ENCODE data around the gene HSP90B1. TPM values are rescaled to one million over a fixed set of nuclear protein-coding genes. Genes with fewer than 3 reads are reported as not detected.

HSP90B1 gene
- total RNA-seq, 8 experiments from 2014 or later = 232 to 997 (median 542) TPM

GRCh38 chr12:103964805-103965204, 34.6 kb downstream of the HSP90B1 start:
- peak overlapping the region; percentile 97 to 98 for H3K27ac ChIP-seq
- H3K4me3 ChIP-seq = peak overlapping the region; percentile 57 to 91 (median 70)
- in situ Hi-C loops (cut with MboI; ENCODE audit: low pct_unique_long_range_greater_than_20kb in 2 of 9, low sequenced_read_pairs in 9 of 9, unreplicated experiment in 9 of 9) = loop anchor here in 1 of 9 experiments (25.0 kb wide), 1 partner anchor 147 kb away; no protein-coding TSS in a partner anchor
- peaks cover 21 to 29% of the 10 kb centered on the region in 2 donors for H3K4me1 ChIP-seq (replicated peaks in 1 of 2)
- no peak for ATAC-seq (replicated peaks in 6 of 8)
- 0 to 21% (median 0%) methylated on average over 1 to 3 of the region's 3 CpGs for WGBS, 10 experiments

- WGBS, 10 experiments = 0 to 3% (median 1%) methylated on average over 2 to 9 of the region's 11 CpGs; no CpG with 5 or more reads in 4 of the 10 experiments
- Histone ChIP-seq H3K27ac (peak overlapping the region; percentile 97 to 98), H3K4me1 (replicated peaks in 1 of 2) (peaks cover 21 to 29% of the 10 kb centered on the region in 2 donors), H3K4me3 (peak overlapping the region; percentile 57 to 91 (median 70))
- no peak for ATAC-seq (replicated peaks in 6 of 8)
- in situ Hi-C loops (cut with MboI; ENCODE audit: low pct_unique_long_range_greater_than_20kb in 2 of 9, low sequenced_read_pairs in 9 of 9, unreplicated experiment in 9 of 9) = loop anchor here in 1 of 9 experiments (25.0 kb wide), 1 partner anchor 147 kb away; no protein-coding TSS in a partner anchor
Observed at GRCh38 chr12:103965255-103965589, 35.0 kb downstream of the HSP90B1 start.

- peak; percentile 85 to 95 (median 93) for ATAC-seq (replicated peaks in 6 of 8)
- in situ Hi-C loops (cut with MboI; ENCODE audit: low pct_unique_long_range_greater_than_20kb in 2 of 9, low sequenced_read_pairs in 9 of 9, unreplicated experiment in 9 of 9) = loop anchor here in 1 of 9 experiments (25.0 kb wide), 1 partner anchor 146 kb away; no protein-coding TSS in a partner anchor
- peaks cover 21 to 29% of the 10 kb centered on the region in 2 donors for H3K4me1 ChIP-seq (replicated peaks in 1 of 2)
- WGBS, 10 experiments = 0 to 12% (median 0%) methylated on average over 1 to 39 of the region's 64 CpGs
- H3K4me3 ChIP-seq = peak within 1 kb of the TSS; percentile 57 to 91 (median 70)
- peak within 1 kb of the TSS; percentile 97 to 98 for H3K27ac ChIP-seq
Observed at GRCh38 chr12:103965590-103966504, 35.6 kb downstream of the HSP90B1 start, which contains the start of gene TDG. Gene TDG (plus strand): TSS chr12:103965872. CDS start chr12:103966038, 166 bp downstream.

- Histone ChIP-seq H3K27ac (peak overlapping the region; percentile 97 to 98), H3K4me1 (replicated peaks in 1 of 2) (peaks cover 21 to 29% of the 10 kb centered on the region in 2 donors), H3K4me3 (peak overlapping the region; percentile 57 to 91 (median 70))
- 0 to 40% (median 0%) methylated on average over 1 of the region's 1 CpG; no CpG with 5 or more reads in 3 of the 10 experiments for WGBS, 10 experiments
- ATAC-seq (replicated peaks in 6 of 8) = no peak
- in situ Hi-C loops (cut with MboI; ENCODE audit: low pct_unique_long_range_greater_than_20kb in 2 of 9, low sequenced_read_pairs in 9 of 9, unreplicated experiment in 9 of 9) = loop anchor here in 1 of 9 experiments (25.0 kb wide), 1 partner anchor 146 kb away; no protein-coding TSS in a partner anchor
Observed at GRCh38 chr12:103966736-103967135, 36.5 kb downstream of the HSP90B1 start.

- WGBS, 10 experiments = 0 to 100% (median 53%) methylated on average over 1 to 2 of the region's 2 CpGs; no CpG with 5 or more reads in 4 of the 10 experiments
- in situ Hi-C loops (cut with MboI; ENCODE audit: low pct_unique_long_range_greater_than_20kb in 2 of 9, low sequenced_read_pairs in 9 of 9, unreplicated experiment in 9 of 9) = loop anchor here in 1 of 9 experiments (25.0 kb wide), 1 partner anchor 143 kb away; no protein-coding TSS in a partner anchor
- ATAC-seq (replicated peaks in 6 of 8) = no peak
- Histone ChIP-seq H3K4me3 (no peak overlapping the region), H3K27ac (no peak overlapping the region), H3K4me1 (replicated peaks in 1 of 2) (peaks cover 8 to 14% of the 10 kb centered on the region in 2 donors)
Observed at GRCh38 chr12:103969391-103969790, 39.2 kb downstream of the HSP90B1 start.

GRCh38 chr12:103973909-103974308, 43.7 kb downstream of the HSP90B1 start:
- in situ Hi-C loops (cut with MboI; ENCODE audit: low pct_unique_long_range_greater_than_20kb in 2 of 9, low sequenced_read_pairs in 9 of 9, unreplicated experiment in 9 of 9) = loop anchor here in 1 of 9 experiments (25.0 kb wide), 1 partner anchor 138 kb away; no protein-coding TSS in a partner anchor
- WGBS, 10 experiments = 67 to 100% (median 100%) methylated on average over 1 to 2 of the region's 2 CpGs; no CpG with 5 or more reads in 1 of the 10 experiments

GRCh38 chr12:103975368-103975767, 45.2 kb downstream of the HSP90B1 start:
- H3K27ac ChIP-seq = no peak overlapping the region
- no peak for ATAC-seq (replicated peaks in 6 of 8)
- H3K4me3 ChIP-seq = no peak overlapping the region
- 90 to 100% (median 100%) methylated on average over 1 to 2 of the region's 2 CpGs; no CpG with 5 or more reads in 2 of the 10 experiments for WGBS, 10 experiments
- no peaks in the 10 kb centered on the region for H3K4me1 ChIP-seq (replicated peaks in 1 of 2)
- in situ Hi-C loops (cut with MboI; ENCODE audit: low pct_unique_long_range_greater_than_20kb in 2 of 9, low sequenced_read_pairs in 9 of 9, unreplicated experiment in 9 of 9) = loop anchor here in 1 of 9 experiments (25.0 kb wide), 1 partner anchor 112 kb away; no protein-coding TSS in a partner anchor

More at GRCh38 chr12:103973909-103974308, 43.7 kb downstream of the HSP90B1 start:
- Histone ChIP-seq H3K4me1 (replicated peaks in 1 of 2) (no peaks in the 10 kb centered on the region), H3K27ac (no peak overlapping the region), H3K4me3 (no peak overlapping the region)
- ATAC-seq (replicated peaks in 6 of 8) = no peak

- in situ Hi-C loops (cut with MboI; ENCODE audit: low pct_unique_long_range_greater_than_20kb in 2 of 9, low sequenced_read_pairs in 9 of 9, unreplicated experiment in 9 of 9) = loop anchor here in 1 of 9 experiments (25.0 kb wide), 1 partner anchor 109 kb away; no protein-coding TSS in a partner anchor
- Histone ChIP-seq H3K4me1 (replicated peaks in 1 of 2) (no peaks in the 10 kb centered on the region), H3K27ac (no peak overlapping the region), H3K4me3 (no peak overlapping the region)
- 80 to 100% (median 94%) methylated on average over 1 to 4 of the region's 4 CpGs; no CpG with 5 or more reads in 2 of the 10 experiments for WGBS, 10 experiments
- no peak for ATAC-seq (replicated peaks in 6 of 8)
Observed at GRCh38 chr12:103978384-103978982, 48.3 kb downstream of the HSP90B1 start.

GRCh38 chr12:103986829-103987228, 56.6 kb downstream of the HSP90B1 start:
- no peak overlapping the region for H3K27ac ChIP-seq
- in situ Hi-C loops (cut with MboI; ENCODE audit: low pct_unique_long_range_greater_than_20kb in 2 of 9, low sequenced_read_pairs in 9 of 9, unreplicated experiment in 9 of 9) = loop anchor here in 1 of 9 experiments (25.0 kb wide), 1 partner anchor 100 kb away; no protein-coding TSS in a partner anchor
- WGBS, 10 experiments = 50 to 100% (median 90%) methylated on average over 1 to 2 of the region's 2 CpGs; no CpG with 5 or more reads in 5 of the 10 experiments
- peaks cover 0 to 9% of the 10 kb centered on the region in 2 donors for H3K4me1 ChIP-seq (replicated peaks in 1 of 2)
- ATAC-seq (replicated peaks in 6 of 8) = peak in 2 of 8 experiments; percentile 36 to 66
- H3K4me3 ChIP-seq = no peak overlapping the region

GRCh38 chr12:103994235-103994634, 64.0 kb downstream of the HSP90B1 start:
- no peak for ATAC-seq (replicated peaks in 6 of 8)
- H3K4me1 ChIP-seq (replicated peaks in 1 of 2) = peaks cover 0 to 19% of the 10 kb centered on the region in 2 donors
- no peak overlapping the region for H3K4me3 ChIP-seq
- WGBS, 10 experiments = 80 to 100% (median 92%) methylated on average over 1 to 4 of the region's 4 CpGs
- in situ Hi-C loops (cut with MboI; ENCODE audit: low pct_unique_long_range_greater_than_20kb in 2 of 9, low sequenced_read_pairs in 9 of 9, unreplicated experiment in 9 of 9) = loop anchor here in 1 of 9 experiments (25.0 kb wide), 1 partner anchor 93 kb away; no protein-coding TSS in a partner anchor
- H3K27ac ChIP-seq = no peak overlapping the region

GRCh38 chr12:103996595-103996994, 66.4 kb downstream of the HSP90B1 start:
- peaks cover 0 to 12% of the 10 kb centered on the region in 2 donors for H3K4me1 ChIP-seq (replicated peaks in 1 of 2)
- in situ Hi-C loops (cut with MboI; ENCODE audit: low pct_unique_long_range_greater_than_20kb in 2 of 9, low sequenced_read_pairs in 9 of 9, unreplicated experiment in 9 of 9) = loop anchor here in 1 of 9 experiments (25.0 kb wide), 1 partner anchor 91 kb away; no protein-coding TSS in a partner anchor
- H3K27ac ChIP-seq = no peak overlapping the region
- WGBS, 10 experiments = 33 to 100% (median 88%) methylated on average over 1 to 5 of the region's 5 CpGs; no CpG with 5 or more reads in 5 of the 10 experiments
- ATAC-seq (replicated peaks in 6 of 8) = no peak
- no peak overlapping the region for H3K4me3 ChIP-seq

GRCh38 chr12:103997286-103997900, 67.2 kb downstream of the HSP90B1 start:
- peaks cover 0 to 6% of the 10 kb centered on the region in 2 donors for H3K4me1 ChIP-seq (replicated peaks in 1 of 2)
- ATAC-seq (replicated peaks in 6 of 8) = no peak
- 61 to 92% (median 80%) methylated on average over 1 to 15 of the region's 16 CpGs; no CpG with 5 or more reads in 1 of the 10 experiments for WGBS, 10 experiments
- H3K4me3 ChIP-seq = no peak overlapping the region
- no peak overlapping the region for H3K27ac ChIP-seq
- in situ Hi-C loops (cut with MboI; ENCODE audit: low pct_unique_long_range_greater_than_20kb in 2 of 9, low sequenced_read_pairs in 9 of 9, unreplicated experiment in 9 of 9) = loop anchor here in 1 of 9 experiments (25.0 kb wide), 1 partner anchor 90 kb away; no protein-coding TSS in a partner anchor
